CD14-positive monocyte (primary cell): ENCODE data around the gene PTPRN2. TPM values are rescaled to one million over a fixed set of nuclear protein-coding genes. Genes with fewer than 3 reads are reported as not detected.

Source experiments
- DNase-seq, 3 donors: peaks; one replicate each; pipeline ENCODE4 v3.0.0-alpha.2; 2011 to 2022
- H2AFZ ChIP-seq: 2 replicates; pipeline ENCODE4 v1.6.0; 2012; ENCODE audit warnings: mild to moderate bottlenecking, low read depth, low read length, inconsistent platforms; ENCODE audit not compliant: insufficient read depth, poor library complexity, severe bottlenecking
- H3K27ac ChIP-seq, 2 donors: 1 replicate in 1 of 2; 2 replicates in 1 of 2; pipeline ENCODE4 v1.5.1; 2012 to 2013; ENCODE audit warnings: low read length in 2 of 2, control low read depth in 1 of 2, inconsistent platforms in 1 of 2, low read depth in 1 of 2, mild to moderate bottlenecking in 1 of 2
- H3K27me3 ChIP-seq, 2 donors: one replicate each; pipeline versions ENCODE4 v1.6.0 to v1.6.1; 2011 to 2013; ENCODE audit warnings: low read length in 2 of 2; ENCODE audit not compliant: control insufficient read depth in 2 of 2, insufficient read depth in 2 of 2
- H3K36me3 ChIP-seq, 2 donors: replicated peaks in 1 of 2; 1 replicate in 1 of 2; 2 replicates in 1 of 2; pipeline versions ENCODE4 v1.5.1 to v1.6.1; 2012 to 2013; ENCODE audit warnings: low read length in 2 of 2, control low read depth in 1 of 2, inconsistent platforms in 1 of 2, mild to moderate bottlenecking in 1 of 2; ENCODE audit not compliant: insufficient read depth in 2 of 2, control insufficient read depth in 1 of 2
- H3K4me1 ChIP-seq, 2 donors: 1 replicate in 1 of 2; 2 replicates in 1 of 2; pipeline versions ENCODE4 v1.5.1 to v1.6.1; 2012 to 2013; ENCODE audit warnings: low read length in 2 of 2, control low read depth in 1 of 2, inconsistent platforms in 1 of 2, mild to moderate bottlenecking in 1 of 2, moderate library complexity in 1 of 2; ENCODE audit not compliant: insufficient read depth in 2 of 2, control insufficient read depth in 1 of 2
- H3K4me2 ChIP-seq: replicated peaks from 2 replicates; pipeline ENCODE3; 2012; ENCODE audit warnings: low read length, moderate library complexity, mild to moderate bottlenecking; ENCODE audit not compliant: poor library complexity, severe bottlenecking; ENCODE audit errors: extremely low read depth
- H3K4me3 ChIP-seq, 3 experiments: fragments of 200-600 bp in 1 of 3; sonication (generic) in 1 of 3; replicated peaks in 1 of 3; 1 replicate in 2 of 3; 2 replicates in 1 of 3; pipeline ENCODE4 v1.5.1; 2011 to 2013; ENCODE audit warnings: low read length in 3 of 3, mild to moderate bottlenecking in 3 of 3, control low read depth in 2 of 3, low read depth in 2 of 3, inconsistent platforms in 1 of 3, moderate library complexity in 1 of 3
- H3K79me2 ChIP-seq: 2 replicates; pipeline ENCODE4 v1.6.0; 2012; ENCODE audit warnings: mild to moderate bottlenecking, control low read depth, inconsistent platforms, low read length, moderate library complexity; ENCODE audit not compliant: insufficient read depth
- H3K9ac ChIP-seq: 2 replicates; pipeline ENCODE4 v1.6.0; 2017; ENCODE audit warnings: low read length, mild to moderate bottlenecking; ENCODE audit not compliant: insufficient read depth, poor library complexity, severe bottlenecking
- H3K9me3 ChIP-seq, 2 donors: replicated peaks in 1 of 2; 1 replicate in 1 of 2; 2 replicates in 1 of 2; pipeline versions ENCODE4 v1.5.1 to v1.6.1; 2012 to 2013; ENCODE audit warnings: low read length in 2 of 2, control low read depth in 1 of 2; ENCODE audit not compliant: control insufficient read depth in 1 of 2, insufficient read depth in 1 of 2
- H4K20me1 ChIP-seq: 2 replicates; pipeline ENCODE4 v1.6.0; 2012; ENCODE audit warnings: mild to moderate bottlenecking, low read length, control low read depth, moderate library complexity; ENCODE audit not compliant: insufficient read depth
- H3K27ac Mint-ChIP-seq, 7 donors: one replicate each; pipeline ENCODE4 v1.8.0; 2020; ENCODE audit warnings: mild to moderate bottlenecking in 7 of 7, mixed read lengths in 7 of 7, moderate library complexity in 6 of 7, inconsistent platforms in 2 of 7
- H3K27me3 Mint-ChIP-seq, 3 donors: one replicate each; pipeline ENCODE4 v1.8.0; 2021 to 2022; ENCODE audit warnings: low read depth in 3 of 3, mild to moderate bottlenecking in 3 of 3, mixed read lengths in 3 of 3, moderate library complexity in 3 of 3, inconsistent platforms in 1 of 3
- H3K36me3 Mint-ChIP-seq, 2 donors: one replicate each; pipeline ENCODE4 v1.8.0; 2020; ENCODE audit warnings: mixed read lengths in 2 of 2, inconsistent platforms in 1 of 2, mild to moderate bottlenecking in 1 of 2
- H3K4me1 Mint-ChIP-seq: one replicate; pipeline ENCODE4 v1.8.0; 2020; ENCODE audit warnings: mild to moderate bottlenecking, mixed read lengths
- H3K4me3 Mint-ChIP-seq, 2 donors: one replicate each; pipeline ENCODE4 v1.8.0; 2020; ENCODE audit warnings: mild to moderate bottlenecking in 2 of 2, mixed read lengths in 2 of 2, moderate library complexity in 1 of 2
- H3K9me3 Mint-ChIP-seq, 7 donors: one replicate each; pipeline ENCODE4 v1.8.0; 2020 to 2022; ENCODE audit warnings: mixed read lengths in 7 of 7, mild to moderate bottlenecking in 6 of 7, moderate library complexity in 6 of 7, inconsistent platforms in 2 of 7
- WGBS: methylation state at CpG from one replicate; pipeline ENCODE4 v1.1.5; 2013; ENCODE audit warnings: missing lambda C conversion rate; ENCODE audit not compliant: insufficient coverage; 5-methylcytosine and 5-hydroxymethylcytosine counted together
- intact Hi-C, 2 donors: fragments of 100-400 bp; cut with micrococcal nuclease; formaldehyde crosslinking; loops; one replicate each; pipeline versions ENCODE4 v1.15.0 to v1.15.1; 2023
- polyA plus RNA-seq, 3 donors: library from polyadenylated mRNA; depleted of rRNA in 1 of 3; unstranded in 2 of 3; stranded (reverse) in 1 of 3; fragments of 300-500 nt in 2 of 3; fragments of >200 nt in 1 of 3; fragmentation: Illumina TruSeq in 2 of 3; gene quantifications; 1 replicate in 2 of 3; 2 replicates in 1 of 3; pipeline ENCODE4 v1.2.3, GENCODE V29; 2012 to 2021
- TF ChIP-seq, protein P1 (sequence below): fragments of 200-600 bp; IDR thresholded peaks from one replicate; pipeline ENCODE4 v1.8.0; 2022; ENCODE audit warnings: antibody characterized with exemption, mild to moderate bottlenecking

Gene PTPRN2
- polyA plus RNA-seq, 3 donors: 0.25 to 1.4 (median 0.97) TPM

DNA sequence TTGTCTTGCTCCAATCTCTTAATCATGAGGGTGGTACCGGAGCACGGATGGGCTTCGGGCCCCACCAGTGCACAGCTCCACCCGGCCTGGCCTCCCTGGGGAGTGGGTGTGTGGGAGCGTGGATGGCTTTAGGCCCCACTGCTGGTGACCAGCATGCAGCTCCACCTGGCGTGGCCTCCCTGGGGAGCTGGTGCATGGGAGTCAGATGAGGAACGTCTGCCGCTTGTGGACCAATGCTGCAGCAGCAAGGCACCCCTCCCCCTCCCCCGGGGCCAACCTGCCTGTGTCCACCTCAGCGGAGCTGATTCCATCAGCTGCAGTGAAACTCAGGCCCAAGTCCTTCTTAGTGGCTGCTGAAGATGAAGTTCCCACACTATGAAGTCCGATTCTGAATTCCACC lies 511.4 kb downstream of the PTPRN2 start:
- no peaks in the 10 kb centered on the region for H4K20me1 ChIP-seq
- Mint-ChIP-seq H3K4me1 (no peaks in the 10 kb centered on the region), H3K27ac (no peak overlapping the region), H3K9me3 (peaks cover 0 to 12% (median 7%) of the 10 kb centered on the region in 7 donors), H3K27me3 (peaks cover 0 to 1% (median 1%) of the 10 kb centered on the region in 3 donors), H3K4me3 (no peak overlapping the region), H3K36me3 (no peaks in the 10 kb centered on the region)
- H2AFZ ChIP-seq: no peak overlapping the region
- no peaks in the 10 kb centered on the region for H3K4me1 ChIP-seq
- no peak for DNase-seq
- no peaks in the 10 kb centered on the region for H3K79me2 ChIP-seq
- H3K27me3 ChIP-seq: no peaks in the 10 kb centered on the region
- 77% methylated on average over 8 of the region's 11 CpGs for WGBS
- no peak overlapping the region for H3K27ac ChIP-seq
- H3K4me2 ChIP-seq: no peak overlapping the region
- TF ChIP-seq, protein P1, sequence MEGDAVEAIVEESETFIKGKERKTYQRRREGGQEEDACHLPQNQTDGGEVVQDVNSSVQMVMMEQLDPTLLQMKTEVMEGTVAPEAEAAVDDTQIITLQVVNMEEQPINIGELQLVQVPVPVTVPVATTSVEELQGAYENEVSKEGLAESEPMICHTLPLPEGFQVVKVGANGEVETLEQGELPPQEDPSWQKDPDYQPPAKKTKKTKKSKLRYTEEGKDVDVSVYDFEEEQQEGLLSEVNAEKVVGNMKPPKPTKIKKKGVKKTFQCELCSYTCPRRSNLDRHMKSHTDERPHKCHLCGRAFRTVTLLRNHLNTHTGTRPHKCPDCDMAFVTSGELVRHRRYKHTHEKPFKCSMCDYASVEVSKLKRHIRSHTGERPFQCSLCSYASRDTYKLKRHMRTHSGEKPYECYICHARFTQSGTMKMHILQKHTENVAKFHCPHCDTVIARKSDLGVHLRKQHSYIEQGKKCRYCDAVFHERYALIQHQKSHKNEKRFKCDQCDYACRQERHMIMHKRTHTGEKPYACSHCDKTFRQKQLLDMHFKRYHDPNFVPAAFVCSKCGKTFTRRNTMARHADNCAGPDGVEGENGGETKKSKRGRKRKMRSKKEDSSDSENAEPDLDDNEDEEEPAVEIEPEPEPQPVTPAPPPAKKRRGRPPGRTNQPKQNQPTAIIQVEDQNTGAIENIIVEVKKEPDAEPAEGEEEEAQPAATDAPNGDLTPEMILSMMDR: no peak
- H3K36me3 ChIP-seq: no peaks in the 10 kb centered on the region
- H3K4me3 ChIP-seq: no peak overlapping the region
- H3K9me3 ChIP-seq: peaks cover 0 to 3% of the 10 kb centered on the region in 2 donors
- intact Hi-C loops: no loop called here
- H3K9ac ChIP-seq: no peak overlapping the region

DNA sequence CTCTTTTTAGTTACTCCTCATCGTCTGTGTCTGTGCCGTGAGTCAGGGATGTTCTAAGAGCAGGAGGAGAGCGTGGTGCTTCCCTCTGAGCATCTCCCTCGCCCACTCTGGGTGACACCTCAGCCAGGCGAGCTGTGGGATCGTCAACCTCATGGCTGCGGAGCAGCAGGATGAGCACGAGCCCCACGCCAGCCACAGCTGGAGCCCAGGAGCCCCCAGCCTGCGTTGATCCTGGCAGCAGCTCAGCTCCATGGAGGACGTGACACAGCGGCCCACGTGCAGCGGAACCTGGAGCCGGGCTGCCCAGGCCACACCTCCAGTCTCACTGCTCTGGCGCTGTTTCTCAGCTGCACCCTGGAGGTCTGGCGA lies 512.0 kb downstream of the PTPRN2 start:
- Histone ChIP-seq H3K79me2 (no peaks in the 10 kb centered on the region), H2AFZ (no peak overlapping the region), H3K4me2 (no peak overlapping the region), H3K36me3 (no peaks in the 10 kb centered on the region), H3K9me3 (peaks cover 0 to 5% of the 10 kb centered on the region in 2 donors), H3K27ac (no peak overlapping the region), H3K9ac (no peak overlapping the region), H3K4me3 (no peak overlapping the region), H4K20me1 (no peaks in the 10 kb centered on the region), H3K27me3 (no peaks in the 10 kb centered on the region), H3K4me1 (no peaks in the 10 kb centered on the region)
- Mint-ChIP-seq H3K27me3 (peaks cover 0 to 3% (median 1%) of the 10 kb centered on the region in 3 donors), H3K4me1 (no peaks in the 10 kb centered on the region), H3K27ac (no peak overlapping the region), H3K9me3 (peaks cover 2 to 14% (median 8%) of the 10 kb centered on the region in 7 donors), H3K4me3 (no peak overlapping the region), H3K36me3 (no peaks in the 10 kb centered on the region)
- WGBS: 80% methylated on average over 15 of the region's 17 CpGs
- intact Hi-C loops: no loop called here
- DNase-seq: no peak
- TF ChIP-seq, protein P1: no peak
